Astrocyte of the spinal cord (primary cell): ENCODE data around the gene OR52B2.
"Not testable (repeated sequence)": the region's sequence is repeated elsewhere in the genome, so short reads cannot be mapped to it uniquely, and the experiment has no call there.

Source experiments
- DNase-seq: peaks from one replicate; pipeline ENCODE4 v3.0.0; 2011; ENCODE audit warnings: low read depth, low spot score
- H3K4me3 ChIP-seq: 2 replicates; pipeline ENCODE4 v1.5.1; 2011; ENCODE audit warnings: low read depth, mild to moderate bottlenecking, low read length, moderate library complexity
- in situ Hi-C: cut with HindIII; loops from 2 replicates; pipeline ENCODE4 v1.10.0; 2017; ENCODE audit warnings: low sequenced_read_pairs
- TF ChIP-seq, protein P1 (sequence below): IDR thresholded peaks from 2 replicates; pipeline ENCODE4 v1.5.1; 2012; ENCODE audit warnings: low read depth, mild to moderate bottlenecking, low read length, inconsistent platforms

The OR52B2 gene

DNA sequence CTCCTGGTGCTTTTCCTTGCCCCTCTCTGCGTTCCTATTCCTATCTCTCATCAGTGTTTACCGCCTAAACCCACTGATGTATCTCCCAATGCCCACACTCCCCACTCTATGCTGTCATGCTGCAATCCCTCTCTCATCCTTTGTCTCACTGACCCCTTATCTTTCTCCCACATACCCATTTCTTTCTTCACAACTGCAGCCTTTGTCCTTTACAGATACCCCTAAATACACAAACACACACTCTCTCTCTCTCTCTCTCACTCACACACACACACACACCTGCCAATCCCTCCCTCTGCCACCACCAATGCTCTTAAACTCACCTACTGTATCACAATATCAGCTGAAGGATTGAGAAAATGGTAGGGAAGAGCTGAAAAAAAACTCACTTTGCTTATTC lies 5.3 kb upstream of the OR52B2 start:
- no peak for DNase-seq
- TF ChIP-seq, protein P1, sequence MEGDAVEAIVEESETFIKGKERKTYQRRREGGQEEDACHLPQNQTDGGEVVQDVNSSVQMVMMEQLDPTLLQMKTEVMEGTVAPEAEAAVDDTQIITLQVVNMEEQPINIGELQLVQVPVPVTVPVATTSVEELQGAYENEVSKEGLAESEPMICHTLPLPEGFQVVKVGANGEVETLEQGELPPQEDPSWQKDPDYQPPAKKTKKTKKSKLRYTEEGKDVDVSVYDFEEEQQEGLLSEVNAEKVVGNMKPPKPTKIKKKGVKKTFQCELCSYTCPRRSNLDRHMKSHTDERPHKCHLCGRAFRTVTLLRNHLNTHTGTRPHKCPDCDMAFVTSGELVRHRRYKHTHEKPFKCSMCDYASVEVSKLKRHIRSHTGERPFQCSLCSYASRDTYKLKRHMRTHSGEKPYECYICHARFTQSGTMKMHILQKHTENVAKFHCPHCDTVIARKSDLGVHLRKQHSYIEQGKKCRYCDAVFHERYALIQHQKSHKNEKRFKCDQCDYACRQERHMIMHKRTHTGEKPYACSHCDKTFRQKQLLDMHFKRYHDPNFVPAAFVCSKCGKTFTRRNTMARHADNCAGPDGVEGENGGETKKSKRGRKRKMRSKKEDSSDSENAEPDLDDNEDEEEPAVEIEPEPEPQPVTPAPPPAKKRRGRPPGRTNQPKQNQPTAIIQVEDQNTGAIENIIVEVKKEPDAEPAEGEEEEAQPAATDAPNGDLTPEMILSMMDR: no peak
- H3K4me3 ChIP-seq: no peak overlapping the region
- in situ Hi-C loops: no loop called here

DNA sequence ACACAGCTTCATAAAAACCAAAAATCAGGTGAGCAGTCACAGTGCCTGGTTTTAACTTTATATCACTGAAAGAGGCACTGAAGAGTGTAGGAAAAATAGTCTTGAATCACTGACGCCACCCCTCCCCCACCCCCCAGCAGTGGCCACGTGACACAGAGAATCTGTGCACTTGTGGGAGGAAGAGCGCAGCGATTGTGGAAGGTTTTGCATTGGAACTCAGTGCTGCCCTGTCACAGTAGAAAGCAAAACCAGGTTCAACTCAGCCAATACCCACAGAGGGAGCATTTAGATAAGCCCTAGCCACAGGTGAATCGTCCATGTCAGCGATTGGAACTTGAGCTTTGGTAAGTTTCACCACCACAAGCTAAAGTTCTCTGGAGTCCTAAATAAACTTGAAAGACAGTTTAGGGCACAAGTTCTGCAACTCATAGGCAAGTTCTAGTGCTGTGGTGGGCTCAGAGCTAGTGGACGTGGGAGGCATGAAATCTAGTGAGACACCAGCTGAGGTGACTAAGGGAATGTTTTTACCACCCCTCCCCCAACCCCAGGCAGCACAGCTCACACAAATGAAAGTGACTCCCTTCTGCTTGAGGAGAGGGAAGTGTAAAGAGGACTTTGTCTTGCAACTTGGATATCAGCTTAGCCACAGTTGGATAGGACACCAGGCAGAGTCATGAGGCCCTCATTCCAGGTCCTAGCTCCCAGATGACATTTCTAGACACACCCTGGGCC lies 13.3 kb downstream of the OR52B2 start:
- in situ Hi-C loops: no loop called here
- TF ChIP-seq, protein P1: no peak
- H3K4me3 ChIP-seq: no peak overlapping the region
- no peak for DNase-seq

DNA sequence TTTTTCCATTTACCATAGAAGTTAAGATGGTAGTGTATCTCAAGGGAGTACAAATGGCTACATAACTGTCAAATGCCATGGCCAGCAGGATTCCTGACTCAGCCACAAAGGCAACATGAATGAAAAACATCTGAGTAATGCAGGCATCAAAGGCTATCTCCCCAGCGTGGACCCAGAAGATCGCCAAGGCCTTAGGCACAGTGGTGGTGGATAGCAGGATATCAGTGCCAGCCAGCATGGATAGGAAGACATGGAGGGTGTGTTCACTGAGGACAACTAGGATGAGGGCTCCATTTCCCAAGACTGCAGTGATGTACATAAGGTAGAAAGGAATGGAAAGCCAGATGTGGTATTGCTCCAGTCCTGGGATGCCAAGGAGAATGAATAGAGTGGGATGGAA lies 18.0 kb downstream of the OR52B2 start:
- TF ChIP-seq, protein P1: no peak
- no peak overlapping the region for H3K4me3 ChIP-seq
- in situ Hi-C loops: no loop called here
- no peak for DNase-seq

DNA sequence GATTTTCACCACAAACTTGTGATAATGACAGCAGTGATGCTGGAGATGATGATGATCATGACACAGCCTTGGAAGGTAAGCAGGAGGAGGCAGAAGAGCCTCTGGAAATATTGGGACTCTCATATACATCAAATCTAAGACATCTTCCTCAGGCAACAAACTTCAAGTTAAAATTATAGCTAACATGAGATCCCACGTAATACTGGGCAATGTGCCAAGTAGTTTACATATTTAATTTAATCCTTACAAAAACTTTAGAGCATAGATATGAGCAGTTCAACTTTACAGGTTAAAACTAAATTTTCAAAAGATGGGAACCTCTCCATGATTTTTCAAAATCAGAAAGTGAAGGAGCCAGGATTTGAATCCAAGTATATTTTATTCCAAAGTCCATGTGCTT lies 19.0 kb downstream of the OR52B2 start:
- TF ChIP-seq, protein P1: no peak
- no peak overlapping the region for H3K4me3 ChIP-seq
- in situ Hi-C loops: no loop called here
- DNase-seq: no peak

DNA sequence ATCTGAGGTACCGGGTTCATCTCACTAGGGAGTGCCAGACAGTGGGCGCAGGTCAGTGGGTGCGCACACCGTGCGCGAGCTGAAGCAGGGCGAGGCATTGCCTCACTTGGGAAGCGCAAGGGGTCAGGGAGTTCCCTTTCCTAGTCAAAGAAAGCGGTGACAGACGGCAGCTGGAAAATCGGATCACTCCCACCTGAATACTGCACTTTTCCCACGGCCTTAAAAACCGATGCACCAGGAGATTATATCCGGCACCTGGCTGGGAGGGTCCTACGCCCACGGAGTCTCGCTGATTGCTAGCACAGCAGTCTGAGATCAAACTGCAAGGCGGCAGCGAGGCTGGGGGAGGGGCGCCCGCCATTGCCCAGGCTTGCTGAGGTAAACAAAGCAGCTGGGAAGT lies 26.4 kb downstream of the OR52B2 start:
- in situ Hi-C loops, H3K4me3 ChIP-seq, DNase-seq: not testable (repeated sequence)

DNA sequence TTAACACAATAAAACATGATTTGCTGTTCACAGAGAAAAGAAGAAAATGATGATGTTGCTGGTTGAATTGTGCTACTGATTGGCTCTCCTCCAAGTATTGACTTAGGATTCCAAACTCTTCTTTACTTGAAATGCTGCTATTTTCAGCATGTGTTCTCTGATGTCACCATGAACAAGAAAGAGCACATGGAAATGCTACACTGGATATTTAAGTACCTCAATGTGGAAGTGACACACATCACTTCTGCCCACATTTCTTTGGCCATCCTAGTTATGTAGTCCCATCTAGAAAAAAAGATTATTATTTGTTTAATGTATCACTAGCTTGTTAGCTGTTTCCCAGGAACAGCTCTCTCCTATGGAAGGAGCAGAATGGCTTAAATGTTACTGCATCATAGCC lies 27.2 kb downstream of the OR52B2 start:
- TF ChIP-seq, protein P1: no peak
- no peak overlapping the region for H3K4me3 ChIP-seq
- in situ Hi-C loops: no loop called here
- no peak for DNase-seq

DNA sequence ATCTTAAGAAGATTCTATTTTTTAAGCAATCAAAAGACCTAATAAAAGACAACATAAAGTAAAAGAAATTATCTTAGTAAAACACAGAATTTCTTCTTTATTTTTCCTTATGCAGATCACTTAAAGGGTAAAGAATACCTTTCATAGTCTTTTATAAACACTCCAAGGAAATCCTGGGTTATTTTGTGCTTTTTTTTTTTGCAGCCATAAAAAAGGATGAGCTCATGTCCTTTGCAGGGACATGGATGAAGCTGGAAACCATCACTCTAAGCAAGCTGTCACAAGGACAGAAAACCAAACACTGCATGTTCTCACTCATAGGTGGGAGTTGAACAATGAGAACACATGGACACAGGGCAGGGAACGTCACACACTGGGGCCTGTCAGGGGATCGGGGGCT lies 34.2 kb downstream of the OR52B2 start:
- in situ Hi-C loops, DNase-seq, H3K4me3 ChIP-seq: not testable (repeated sequence)

DNA sequence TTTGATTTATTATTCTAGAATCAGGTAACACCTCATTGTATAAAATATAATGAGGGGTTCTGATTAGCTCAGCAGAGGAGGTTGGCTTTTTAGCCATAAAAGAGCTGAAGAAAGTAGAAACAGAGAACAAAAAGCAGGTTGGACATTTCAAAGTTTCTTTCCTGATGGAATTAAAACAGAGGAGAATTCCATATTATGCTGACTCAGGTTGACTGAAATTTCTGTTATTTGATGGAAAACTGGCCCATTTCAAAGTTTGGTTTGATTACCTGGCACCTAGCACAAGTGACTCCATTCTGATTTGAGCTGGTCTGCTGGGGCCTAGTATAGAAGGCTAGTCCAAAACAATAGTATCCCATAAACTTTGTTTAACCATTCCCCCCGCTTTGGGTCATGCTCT lies 37.7 kb downstream of the OR52B2 start:
- H3K4me3 ChIP-seq: no peak overlapping the region
- in situ Hi-C loops: no loop called here
- DNase-seq: no peak
- TF ChIP-seq, protein P1: no peak
